NOMO-1 treated with dmso at 0.1 percent for 144 hours (cell line): Measurements from ENCODE around the gene SUPT7L.
"Not testable (repeated sequence)": the region's sequence is repeated elsewhere in the genome, so short reads cannot be mapped to it uniquely, and the experiment has no call there.

Experiments
- DNase-seq: peaks from one replicate; lab custom pipeline; 2025; ENCODE audit not compliant: unreplicated experiment; lab: John Stamatoyannopoulos, UW

SUPT7L gene

DNA sequence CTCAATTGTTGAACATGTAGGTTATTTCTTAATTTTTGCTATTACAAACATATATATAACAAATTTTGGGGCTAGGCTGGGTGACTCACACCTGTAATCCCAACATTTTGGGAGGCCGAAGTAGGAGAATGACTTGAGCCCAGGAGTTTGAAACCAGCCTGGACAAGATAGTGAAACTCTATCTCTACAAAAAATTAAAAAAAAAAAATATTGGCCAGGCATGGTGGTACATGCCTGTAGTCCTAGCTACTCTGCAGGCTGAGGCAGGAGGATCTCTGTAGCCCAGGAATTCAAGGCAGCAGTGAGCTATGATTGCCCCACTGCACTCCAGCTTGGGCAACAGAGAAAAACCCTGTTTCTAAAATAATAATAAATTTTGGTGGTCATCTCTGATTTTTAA lies 23.8 kb upstream of the SUPT7L start:
- no peak for DNase-seq

DNA sequence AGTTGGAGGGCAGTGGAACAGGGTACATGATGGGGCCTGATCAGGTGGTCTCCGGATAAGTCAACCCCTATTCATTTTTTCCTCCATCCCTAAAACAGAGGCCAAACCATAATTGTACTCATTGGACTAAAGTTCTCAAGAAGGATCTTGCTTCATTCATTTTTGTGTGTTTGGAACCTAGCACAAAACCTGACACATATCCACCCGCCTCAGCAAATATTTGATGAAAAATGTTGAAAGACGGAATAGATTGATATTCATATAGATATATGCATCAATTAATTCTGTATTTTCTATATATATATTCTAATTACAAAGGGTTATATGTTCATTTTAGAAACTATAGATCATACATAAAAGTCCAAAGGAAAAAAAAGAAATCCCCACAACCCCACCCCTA lies 22.2 kb upstream of the SUPT7L start:
- DNase-seq = no peak

DNA sequence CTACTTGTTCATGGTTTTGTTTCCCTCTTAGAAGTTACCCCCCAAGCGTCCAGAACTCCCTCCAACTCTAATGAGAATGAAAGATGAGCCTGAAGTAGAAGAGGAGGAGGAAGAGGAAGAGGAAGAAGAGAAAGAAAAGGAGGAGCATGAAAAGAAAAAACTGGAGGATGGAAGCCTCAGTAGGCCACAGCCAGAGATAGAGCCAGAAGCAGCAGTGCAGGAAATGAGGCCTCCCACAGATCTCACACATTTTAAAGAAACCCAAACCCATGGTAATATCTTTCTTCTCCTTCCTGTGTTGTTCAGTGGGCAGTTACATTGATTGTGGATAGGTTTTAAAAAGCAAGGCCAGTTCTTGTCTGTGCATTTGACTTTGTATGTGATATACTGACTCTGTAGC lies 21.6 kb upstream of the SUPT7L start:
- not testable (repeated sequence) for DNase-seq

DNA sequence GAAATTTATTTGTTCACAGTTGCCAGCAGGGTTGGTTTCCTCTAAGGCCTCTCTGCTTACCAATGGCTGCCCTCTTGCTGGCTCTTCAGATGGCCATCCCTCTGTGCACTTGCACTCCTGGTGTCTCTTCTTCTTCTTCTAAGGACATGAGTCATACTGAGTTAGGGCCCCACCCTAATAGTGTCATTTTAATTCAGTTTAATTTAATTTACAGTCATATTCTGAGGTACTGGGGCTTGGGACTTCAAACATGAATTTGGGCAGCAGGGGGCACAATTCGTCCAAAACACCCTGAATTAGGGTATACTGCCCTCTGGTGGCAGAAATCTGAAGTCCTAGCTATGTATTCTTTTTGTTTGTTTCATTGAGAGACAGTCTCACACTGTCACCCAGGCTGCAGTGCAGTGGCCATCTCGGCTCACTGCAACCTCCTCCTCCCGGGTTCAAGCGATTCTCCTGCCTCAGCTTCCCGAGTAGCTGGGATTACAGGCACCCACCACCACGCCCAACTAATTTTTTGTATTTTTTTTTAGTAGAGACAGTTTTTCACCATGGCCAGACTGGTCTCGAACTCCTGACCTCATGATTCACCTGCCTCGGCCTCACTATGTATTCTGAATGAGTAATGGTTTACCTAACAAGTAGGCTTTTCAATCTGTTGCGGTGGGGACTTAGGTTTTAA lies 20.1 kb upstream of the SUPT7L start:
- peak; percentile 50 for DNase-seq

DNA sequence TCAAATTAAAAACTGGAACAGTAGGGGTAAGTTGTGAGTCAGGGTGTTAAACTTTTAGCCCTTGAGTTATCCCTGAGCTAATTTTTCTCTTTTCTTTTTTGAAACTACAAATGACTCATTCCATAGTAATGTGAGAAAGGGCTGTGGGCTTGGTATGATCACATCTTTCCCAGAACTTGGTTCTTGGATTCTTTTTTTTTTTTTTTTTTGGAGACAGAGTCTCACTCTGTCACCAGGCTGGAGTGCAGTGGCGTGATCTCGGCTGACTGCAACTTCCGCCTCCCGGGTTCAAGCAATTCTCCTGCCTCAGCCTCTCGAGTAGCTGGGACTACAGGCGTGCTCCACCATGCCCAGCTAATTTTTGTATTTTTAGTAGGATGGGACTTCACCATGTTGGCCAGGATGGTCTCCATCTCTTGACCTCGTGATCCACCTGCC lies 18.9 kb upstream of the SUPT7L start:
- DNase-seq = not testable (repeated sequence)

DNA sequence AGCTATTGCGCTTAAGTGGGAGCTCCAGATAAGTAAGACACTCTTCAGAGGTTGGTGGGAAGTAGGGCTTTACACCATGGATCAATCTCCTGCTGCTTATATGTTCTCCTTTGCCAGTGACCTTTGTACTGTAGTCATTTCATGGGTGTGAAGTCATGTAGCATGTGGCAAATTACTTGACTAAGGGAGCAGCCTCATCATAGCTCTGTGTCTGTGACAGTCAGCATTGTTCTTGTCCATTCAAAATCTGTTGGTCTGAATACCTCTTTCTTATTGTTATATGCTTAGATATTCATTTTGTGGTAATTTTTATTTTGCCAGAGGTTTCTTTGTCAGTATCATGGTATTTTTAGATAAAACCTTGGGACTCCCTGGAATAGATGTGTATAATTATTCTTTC lies 18.4 kb upstream of the SUPT7L start:
- DNase-seq = no peak

DNA sequence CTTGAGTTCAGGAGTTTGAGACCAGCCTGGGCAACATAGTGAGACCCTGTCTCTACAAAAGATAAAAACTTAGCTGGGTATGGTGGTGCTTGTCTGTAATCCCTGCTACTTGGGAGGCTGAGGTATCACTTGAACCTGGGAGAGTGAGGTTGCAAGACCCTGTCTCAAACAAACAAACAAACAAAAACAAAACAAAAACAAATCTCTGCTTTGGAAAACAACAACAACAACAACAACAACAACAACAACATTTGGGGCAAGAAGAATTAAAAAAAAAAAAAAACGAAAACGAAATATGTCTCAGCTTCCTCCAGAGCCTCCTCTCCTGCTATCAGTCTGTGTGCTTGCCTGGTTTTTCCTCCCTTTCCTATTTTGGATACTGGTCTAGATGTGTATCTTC lies 17.2 kb upstream of the SUPT7L start:
- DNase-seq = no peak

DNA sequence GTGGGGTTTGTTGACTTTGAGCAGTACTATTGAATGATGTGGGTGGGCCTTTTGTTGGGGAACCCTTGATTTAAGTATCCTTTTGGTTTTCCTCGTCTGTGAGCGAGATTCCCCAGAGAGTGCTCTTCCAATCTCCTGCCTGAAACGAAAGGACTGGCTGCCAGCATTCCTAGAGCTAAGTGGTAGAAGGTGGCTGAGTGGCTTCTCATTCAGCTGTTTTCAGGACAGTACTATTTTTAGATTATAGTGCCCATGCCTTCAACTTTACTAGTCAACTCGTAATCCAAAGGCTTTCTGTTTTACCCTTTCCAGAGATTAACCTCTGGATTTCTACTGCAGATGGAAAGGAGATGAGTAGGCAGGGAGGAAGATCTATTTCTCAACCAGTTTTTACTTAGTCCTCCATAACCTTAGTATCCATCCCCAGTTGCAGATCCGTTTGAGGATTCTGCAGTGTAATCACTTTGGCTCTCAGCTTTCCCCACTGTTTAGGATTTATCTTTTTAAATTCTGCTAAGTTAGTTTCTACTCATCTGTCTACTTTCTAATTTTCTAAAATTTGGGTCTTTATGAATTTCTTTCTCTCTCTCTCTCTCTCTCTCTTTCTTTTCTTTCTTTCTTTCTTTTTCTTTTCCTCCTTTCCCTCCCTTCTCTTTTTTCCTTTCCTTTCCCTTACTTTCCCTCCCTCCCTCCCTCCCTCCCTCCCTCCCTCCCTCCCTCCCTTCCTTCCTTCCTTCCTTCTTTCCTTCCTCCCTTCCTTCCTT lies 9.5 kb upstream of the SUPT7L start:
- no peak for DNase-seq

DNA sequence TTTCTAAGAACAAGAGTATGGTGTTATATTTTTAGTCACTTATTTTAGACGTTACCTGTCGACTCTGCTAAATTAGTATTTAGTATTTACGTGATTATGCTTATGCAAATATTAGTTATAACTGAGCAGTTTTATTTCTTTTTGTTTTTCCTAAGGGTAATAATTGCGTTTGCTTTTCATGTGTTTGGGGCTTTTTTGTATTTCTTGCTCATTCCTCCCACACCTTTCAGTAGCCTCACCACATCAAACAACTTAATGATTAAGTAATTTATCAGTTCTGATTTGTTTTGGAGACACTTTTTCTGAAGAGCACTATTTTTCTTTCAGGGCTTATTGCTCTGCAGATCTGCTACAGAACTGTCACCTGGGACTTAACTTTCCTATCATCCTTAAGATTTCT lies 7.8 kb upstream of the SUPT7L start:
- DNase-seq = no peak

DNA sequence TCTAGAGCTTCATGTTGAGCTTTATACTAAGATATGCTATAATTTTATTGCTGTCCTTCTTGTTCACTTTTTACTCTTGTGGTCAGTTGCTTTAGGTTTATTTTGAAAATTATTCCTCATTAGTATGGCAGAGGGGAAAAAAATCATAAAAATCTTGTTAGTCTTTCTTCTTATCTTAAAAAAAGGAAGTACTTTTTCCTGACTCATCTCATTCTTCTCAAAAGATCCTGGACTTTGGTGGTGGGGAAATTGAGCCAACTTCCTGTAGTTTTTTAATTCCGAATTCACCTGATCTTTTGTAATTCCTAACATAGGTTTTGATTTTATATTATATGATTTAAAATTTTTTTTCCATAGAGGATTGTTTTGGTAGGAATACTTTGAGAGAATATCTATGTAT lies 4.0 kb upstream of the SUPT7L start:
- no peak for DNase-seq

DNA sequence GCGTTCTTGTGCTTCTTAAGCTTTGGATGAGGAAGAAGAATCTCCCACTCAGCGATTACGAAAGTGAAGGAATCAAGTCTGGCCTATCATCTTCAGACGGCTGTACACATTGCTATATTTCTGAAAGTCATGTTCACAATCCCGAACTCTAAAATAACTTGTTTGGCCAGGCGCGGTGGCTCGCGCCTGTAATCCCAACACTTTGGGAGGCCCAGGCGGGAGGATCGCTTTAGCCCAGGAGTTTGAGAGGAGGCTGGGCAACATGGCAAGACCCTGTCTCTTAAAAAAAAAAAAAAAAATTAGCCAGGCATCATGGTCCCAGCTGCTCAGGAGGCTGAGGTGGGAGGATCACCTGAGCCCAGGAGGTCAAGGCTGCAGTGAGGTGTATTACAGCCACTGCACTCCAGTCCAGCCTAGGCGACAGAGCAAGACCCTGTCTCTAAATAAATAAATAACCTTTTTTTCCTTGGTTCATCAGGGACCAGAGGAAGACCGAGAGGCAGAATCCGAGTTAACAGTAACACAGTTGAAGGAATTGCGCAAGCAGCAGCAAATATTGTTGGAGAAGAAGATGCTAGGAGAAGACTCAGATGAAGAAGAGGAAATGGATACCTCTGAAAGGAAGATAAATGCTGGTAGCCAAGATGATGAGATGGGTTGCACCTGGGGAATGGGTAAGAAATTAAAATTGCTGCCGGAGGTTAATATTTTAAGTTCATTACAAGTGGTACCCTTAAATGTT lies 1.4 kb upstream of the SUPT7L start:
- DNase-seq = no peak

DNA sequence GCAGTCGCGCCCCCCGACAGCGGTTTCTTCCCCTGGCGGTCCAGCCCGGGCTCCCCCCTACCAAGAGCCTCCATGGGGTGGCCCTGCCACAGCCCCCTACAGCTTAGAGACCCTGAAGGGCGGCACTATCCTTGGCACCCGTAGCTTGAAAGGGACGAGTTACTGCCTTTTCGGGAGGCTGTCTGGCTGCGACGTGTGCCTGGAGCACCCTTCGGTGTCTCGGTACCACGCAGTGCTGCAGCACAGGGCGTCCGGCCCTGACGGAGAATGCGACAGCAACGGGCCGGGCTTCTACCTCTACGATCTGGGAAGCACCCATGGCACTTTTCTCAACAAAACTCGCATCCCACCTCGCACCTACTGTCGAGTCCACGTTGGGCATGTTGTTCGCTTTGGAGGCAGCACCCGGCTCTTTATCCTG lies 750 bp upstream of the SUPT7L start:
- no peak for DNase-seq

DNA sequence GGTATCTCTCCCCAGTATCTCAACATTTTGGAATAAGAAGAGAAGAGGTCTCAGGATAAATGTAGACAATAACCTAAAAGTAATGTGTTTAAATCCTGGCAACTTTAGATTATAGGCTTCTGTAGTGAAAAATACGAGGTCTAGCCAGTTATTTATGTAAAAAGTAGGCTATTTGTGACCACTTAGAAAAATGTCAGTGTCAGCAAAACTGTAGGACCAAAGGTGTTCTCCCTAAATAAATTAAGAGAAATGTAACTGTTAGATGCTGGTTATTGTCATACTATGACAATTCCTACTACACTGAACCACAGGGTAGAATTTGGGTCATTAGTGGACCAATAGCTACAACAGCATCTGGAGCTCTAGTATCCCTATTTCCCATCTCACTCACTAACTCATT lies 2.0 kb downstream of the SUPT7L start:
- no peak for DNase-seq

DNA sequence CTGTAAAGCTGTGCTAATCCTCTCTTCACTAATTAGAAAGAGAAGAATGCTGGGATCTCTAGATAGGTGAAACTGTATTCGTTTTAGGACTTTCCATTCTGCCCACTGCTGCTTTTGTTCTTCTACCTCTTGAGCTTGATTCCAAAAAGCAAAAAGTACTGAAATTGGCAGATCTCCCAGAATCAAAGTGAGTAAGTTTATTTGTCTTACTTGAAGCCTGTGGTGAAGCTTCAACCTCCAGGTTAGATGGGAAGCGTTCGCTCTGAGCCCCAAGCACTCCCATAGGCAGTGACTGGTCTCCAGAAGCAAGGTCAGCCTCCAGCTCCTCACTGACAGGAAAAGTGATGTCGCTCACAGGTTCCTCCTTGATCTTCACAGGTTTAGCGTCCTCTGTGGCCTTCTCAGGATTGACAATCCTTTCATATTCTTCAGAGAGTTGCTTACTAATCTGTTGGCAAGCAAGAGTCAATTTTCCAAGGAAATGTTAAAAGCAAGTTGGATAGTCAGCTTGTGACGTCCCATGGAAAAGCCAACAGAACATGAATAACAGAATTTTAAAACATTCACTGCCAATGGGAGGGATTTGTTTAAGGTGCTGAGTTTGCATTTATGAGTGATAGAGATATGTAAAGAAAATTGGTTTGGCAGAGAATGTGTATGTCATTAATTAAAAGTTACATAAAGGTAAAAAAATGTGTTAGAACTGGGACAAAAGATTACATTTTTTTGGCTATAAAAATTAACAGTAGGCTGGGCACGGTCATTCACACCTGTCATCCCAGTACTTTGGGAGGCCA lies 8.1 kb downstream of the SUPT7L start:
- no peak for DNase-seq

DNA sequence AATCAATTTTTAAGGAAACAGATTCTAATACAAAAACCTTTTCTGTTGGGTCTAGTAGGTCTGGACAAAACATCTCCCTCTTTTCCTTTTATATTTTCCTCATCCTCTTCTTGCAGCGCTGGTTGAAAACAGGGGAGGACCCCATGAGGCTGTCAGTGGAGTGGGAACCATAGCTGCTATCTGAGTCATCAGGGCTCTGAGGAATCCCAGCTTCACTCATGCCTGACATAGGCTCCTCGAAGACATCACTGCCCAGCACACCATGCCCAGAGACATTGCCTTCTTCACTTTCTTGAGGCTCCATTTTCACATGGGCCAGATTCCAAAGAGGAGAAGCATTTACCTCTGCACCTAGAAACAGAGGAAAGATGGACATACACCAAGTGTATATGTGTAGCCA lies 10.0 kb downstream of the SUPT7L start:
- no peak for DNase-seq

DNA sequence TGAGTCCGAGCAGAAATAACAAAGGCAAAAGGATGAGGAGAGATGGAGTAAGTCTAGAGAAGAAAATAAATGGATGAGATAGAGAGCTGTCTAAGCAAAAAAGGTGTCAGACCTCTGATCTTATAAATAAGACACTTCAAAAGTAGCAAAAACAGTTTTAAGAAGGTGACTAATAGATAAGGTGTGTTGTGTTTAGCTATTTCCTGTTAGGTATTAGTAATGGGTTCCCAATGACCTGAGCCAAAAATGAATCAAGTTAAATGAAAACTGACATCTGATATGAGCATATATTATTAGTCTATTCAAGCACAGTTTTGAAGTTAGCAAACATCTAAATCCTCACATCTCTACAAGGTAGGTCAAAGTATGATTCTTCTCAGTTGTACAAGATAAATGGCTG lies 10.6 kb downstream of the SUPT7L start:
- DNase-seq = no peak

DNA sequence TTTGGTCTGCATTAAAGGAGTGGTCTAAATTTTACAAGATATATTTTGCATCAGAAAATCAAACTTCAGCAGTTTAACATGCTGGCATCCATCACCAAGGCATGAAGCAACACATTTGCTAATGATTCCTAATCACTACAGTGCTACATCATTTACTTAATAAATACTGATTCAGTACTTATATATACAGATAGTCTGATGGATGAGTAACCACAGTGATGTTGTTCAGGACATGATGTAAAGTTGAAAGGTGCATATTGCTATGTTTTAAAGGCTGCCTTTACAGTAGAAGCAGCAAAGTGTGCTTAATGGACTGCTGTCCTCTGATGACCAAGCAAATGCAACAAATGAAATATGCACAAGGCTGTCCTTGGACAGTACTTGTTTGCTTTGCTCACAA lies 11.1 kb downstream of the SUPT7L start:
- DNase-seq = no peak

DNA sequence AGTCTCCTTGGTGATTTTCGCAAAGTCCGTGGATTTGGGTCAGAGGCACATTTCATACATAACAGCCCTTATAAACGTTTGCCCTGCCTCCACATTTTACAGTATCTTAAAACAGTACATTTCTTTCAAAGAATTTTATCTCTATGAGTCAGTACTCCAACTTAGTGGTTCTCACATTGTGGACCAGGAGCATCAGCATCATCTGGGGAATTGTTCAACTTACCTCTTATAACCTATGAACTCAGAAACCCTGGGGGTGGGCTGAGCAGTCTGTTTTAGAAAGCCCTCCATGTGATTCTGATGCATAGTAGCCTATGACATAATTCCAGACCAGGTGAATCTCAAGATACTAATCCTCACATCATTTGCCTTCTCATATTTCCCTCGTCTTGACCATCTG lies 12.4 kb downstream of the SUPT7L start:
- DNase-seq = no peak

DNA sequence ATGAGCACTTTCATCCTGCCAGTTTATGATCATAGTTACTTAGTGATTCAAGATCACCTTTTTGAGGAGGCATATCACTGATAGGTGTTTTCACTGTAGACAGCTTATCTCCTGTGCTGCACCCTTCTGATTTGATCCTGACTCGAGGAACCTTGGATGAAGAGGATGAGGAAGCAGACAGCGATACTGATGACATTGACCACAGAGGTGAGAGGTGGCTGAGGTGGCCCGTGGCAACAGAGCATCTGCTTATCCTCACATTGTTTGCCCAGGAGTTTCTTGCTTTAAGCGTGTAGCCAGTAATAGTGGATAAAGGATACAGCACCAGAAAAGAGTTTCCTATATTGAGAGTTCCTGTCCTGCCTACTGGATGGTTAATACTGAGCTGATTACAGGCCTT lies 15.7 kb downstream of the SUPT7L start:
- DNase-seq = no peak

DNA sequence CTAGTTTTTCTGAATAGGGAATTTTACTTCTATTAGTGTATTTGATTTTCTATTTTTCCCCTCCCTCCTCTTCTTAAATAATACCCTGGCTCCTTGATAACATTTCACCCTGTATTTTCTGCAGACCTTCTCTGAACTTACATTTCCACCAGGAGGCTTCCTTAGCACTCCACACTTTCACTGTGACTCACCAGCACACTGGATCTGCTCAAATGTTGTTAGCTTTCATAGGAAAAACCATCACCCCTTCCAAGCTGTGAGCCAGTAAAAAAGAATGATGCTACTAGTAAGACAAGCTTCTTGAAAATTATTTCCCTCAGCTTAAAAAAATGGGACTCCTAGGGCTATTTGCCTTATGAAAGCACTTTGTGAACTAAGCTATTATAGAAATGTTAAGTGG lies 16.1 kb downstream of the SUPT7L start:
- no peak for DNase-seq

DNA sequence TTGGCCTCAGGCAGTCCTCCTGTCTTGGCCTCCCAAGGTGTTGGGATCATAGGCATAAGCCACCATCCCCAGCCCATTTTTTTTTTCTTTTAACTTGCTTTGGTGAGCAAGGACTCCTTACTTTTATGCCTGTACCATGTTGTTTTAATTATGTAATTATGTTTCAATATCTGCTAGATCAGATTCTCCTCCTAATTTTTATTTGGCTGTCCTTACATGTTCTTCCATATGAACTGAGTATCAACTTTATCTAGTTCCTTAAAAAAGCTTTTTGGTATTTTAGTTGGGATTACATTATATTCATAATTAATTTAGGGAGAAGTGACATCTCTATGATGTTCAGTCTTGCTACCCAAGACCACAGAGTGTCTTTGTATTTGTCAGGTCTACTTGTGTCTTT lies 18.2 kb downstream of the SUPT7L start:
- DNase-seq = no peak
